Lower leg skin (tissue), 4 donors: ENCODE measurements around the gene GREB1L. TPM values are rescaled to one million over a fixed set of nuclear protein-coding genes. Genes with fewer than 3 reads are reported as not detected.

Source experiments
- DNase-seq, 2 donors: peaks; one replicate each; pipeline ENCODE4 v3.0.0-alpha.2; 2019; ENCODE audit warnings: low spot score in 2 of 2
- H3K4me3 ChIP-seq: fragments of 200-600 bp; sonication (generic); 2 replicates; pipeline ENCODE4 v1.5.1; 2017; ENCODE audit warnings: mild to moderate bottlenecking, low read depth; ENCODE audit not compliant: poor library complexity, severe bottlenecking
- POLR2A ChIP-seq, 2 donors: fragments of 450-650 bp; IDR thresholded peaks; one replicate each; pipeline ENCODE4 v1.6.1; 2016 to 2017; ENCODE audit warnings: antibody characterized with exemption in 2 of 2, mild to moderate bottlenecking in 1 of 2, moderate library complexity in 1 of 2
- WGBS, 2 donors: methylation state at CpG; one replicate each; pipeline ENCODE4 v1.1.5; 2018; 5-methylcytosine and 5-hydroxymethylcytosine counted together
- intact Hi-C: fragments of 100-400 bp; cut with DNase I; formaldehyde crosslinking; loops from one replicate; pipeline ENCODE4 v1.15.0; 2023; ENCODE audit warnings: low total_unique reads
- total RNA-seq, 4 donors: library from RNA; depleted of rRNA; stranded (reverse); fragments of >200 nt; gene quantifications; one replicate each; pipeline ENCODE4 v1.1.0, GENCODE V29; 2016
- TF ChIP-seq, protein P1 (sequence below), 3 donors: fragments of 450-650 bp; IDR thresholded peaks; one replicate each; pipeline ENCODE4 v1.5.1; 2016; ENCODE audit warnings: antibody characterized with exemption in 3 of 3, mild to moderate bottlenecking in 3 of 3, moderate library complexity in 2 of 3

GREB1L gene
- total RNA-seq, 4 donors from 2014 or later, result 1.1 to 6.5 (median 4.0) TPM

GRCh38 chr18:21298351-21298750 is 56.3 kb downstream of the GREB1L start:
- no peak overlapping the region for H3K4me3 ChIP-seq
- no peak for DNase-seq
- intact Hi-C loops, result no loop called here
- WGBS, 2 donors, result 69 to 72% methylated on average over 4 of the region's 4 CpGs
- TF ChIP-seq, protein P1, sequence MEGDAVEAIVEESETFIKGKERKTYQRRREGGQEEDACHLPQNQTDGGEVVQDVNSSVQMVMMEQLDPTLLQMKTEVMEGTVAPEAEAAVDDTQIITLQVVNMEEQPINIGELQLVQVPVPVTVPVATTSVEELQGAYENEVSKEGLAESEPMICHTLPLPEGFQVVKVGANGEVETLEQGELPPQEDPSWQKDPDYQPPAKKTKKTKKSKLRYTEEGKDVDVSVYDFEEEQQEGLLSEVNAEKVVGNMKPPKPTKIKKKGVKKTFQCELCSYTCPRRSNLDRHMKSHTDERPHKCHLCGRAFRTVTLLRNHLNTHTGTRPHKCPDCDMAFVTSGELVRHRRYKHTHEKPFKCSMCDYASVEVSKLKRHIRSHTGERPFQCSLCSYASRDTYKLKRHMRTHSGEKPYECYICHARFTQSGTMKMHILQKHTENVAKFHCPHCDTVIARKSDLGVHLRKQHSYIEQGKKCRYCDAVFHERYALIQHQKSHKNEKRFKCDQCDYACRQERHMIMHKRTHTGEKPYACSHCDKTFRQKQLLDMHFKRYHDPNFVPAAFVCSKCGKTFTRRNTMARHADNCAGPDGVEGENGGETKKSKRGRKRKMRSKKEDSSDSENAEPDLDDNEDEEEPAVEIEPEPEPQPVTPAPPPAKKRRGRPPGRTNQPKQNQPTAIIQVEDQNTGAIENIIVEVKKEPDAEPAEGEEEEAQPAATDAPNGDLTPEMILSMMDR (IDR thresholded peaks at IDR 0.05), result no peak
- no peak for TF ChIP-seq POLR2A (IDR thresholded peaks at IDR 0.05)

GRCh38 chr18:21300035-21300907 is 58.2 kb downstream of the GREB1L start:
- no peak for TF ChIP-seq POLR2A (IDR thresholded peaks at IDR 0.05)
- TF ChIP-seq, protein P1 (IDR thresholded peaks at IDR 0.05), result no peak
- intact Hi-C loops, result no loop called here
- no peak for DNase-seq
- no peak overlapping the region for H3K4me3 ChIP-seq
- 26 to 29% methylated on average over 6 of the region's 6 CpGs for WGBS, 2 donors

GRCh38 chr18:21300908-21301200 is 58.8 kb downstream of the GREB1L start:
- no peak overlapping the region for H3K4me3 ChIP-seq
- intact Hi-C loops, result no loop called here
- no peak for TF ChIP-seq POLR2A (IDR thresholded peaks at IDR 0.05)
- TF ChIP-seq, protein P1 (IDR thresholded peaks at IDR 0.05), result no peak
- DNase-seq, result no peak
- 57 to 63% methylated on average over 1 of the region's 1 CpG for WGBS, 2 donors

GRCh38 chr18:21303445-21303844 is 61.4 kb downstream of the GREB1L start:
- DNase-seq, result no peak
- 63 to 75% methylated on average over 5 of the region's 5 CpGs for WGBS, 2 donors
- TF ChIP-seq, protein P1 (IDR thresholded peaks at IDR 0.05), result no peak
- no peak for TF ChIP-seq POLR2A (IDR thresholded peaks at IDR 0.05)
- intact Hi-C loops, result no loop called here
- H3K4me3 ChIP-seq, result no peak overlapping the region

- no peak for DNase-seq
- no peak overlapping the region for H3K4me3 ChIP-seq
- 67 to 69% methylated on average over 2 of the region's 2 CpGs for WGBS, 2 donors
- intact Hi-C loops, result no loop called here
- TF ChIP-seq, protein P1 (IDR thresholded peaks at IDR 0.05), result no peak
- no peak for TF ChIP-seq POLR2A (IDR thresholded peaks at IDR 0.05)
Observed at GRCh38 chr18:21303895-21304294, 61.9 kb downstream of the GREB1L start.

- DNase-seq, result no peak
- no peak overlapping the region for H3K4me3 ChIP-seq
- no peak for TF ChIP-seq POLR2A (IDR thresholded peaks at IDR 0.05)
- TF ChIP-seq, protein P1 (IDR thresholded peaks at IDR 0.05), result no peak
- intact Hi-C loops, result no loop called here
Observed at GRCh38 chr18:21305621-21306020, 63.6 kb downstream of the GREB1L start.
